ACC112 (cell line): Measurements from ENCODE around the gene LDAH.

Experiments
- H2AFZ ChIP-seq: fragments of 200-600 bp; sonication (generic); one replicate; pipeline ENCODE4 v1.6.0; 2017; ENCODE audit warnings: antibody characterized with exemption, low read length; ENCODE audit not compliant: unreplicated experiment
- H3K27ac ChIP-seq: fragments of 200-600 bp; sonication (generic); 2 replicates; pipeline ENCODE4 v1.5.1; 2014; ENCODE audit warnings: low read depth, mild to moderate bottlenecking, antibody characterized with exemption, low read length, moderate library complexity
- H3K27me3 ChIP-seq: fragments of 200-600 bp; sonication (generic); 2 replicates; pipeline ENCODE4 v1.6.1; 2014; ENCODE audit warnings: mild to moderate bottlenecking, antibody characterized with exemption, low read length, moderate library complexity, mixed read lengths; ENCODE audit not compliant: insufficient read depth
- H3K36me3 ChIP-seq: fragments of 200-600 bp; sonication (generic); 2 replicates; pipeline ENCODE4 v1.6.1; 2016; ENCODE audit warnings: mild to moderate bottlenecking, antibody characterized with exemption, low read length, moderate library complexity, mixed read lengths; ENCODE audit not compliant: insufficient read depth
- H3K4me1 ChIP-seq: fragments of 200-600 bp; sonication (generic); one replicate; pipeline ENCODE4 v1.6.1; 2016; ENCODE audit warnings: low read length, mixed read lengths; ENCODE audit not compliant: insufficient read depth, unreplicated experiment, control insufficient read depth
- H3K4me3 ChIP-seq: fragments of 200-600 bp; sonication (generic); 2 replicates; pipeline ENCODE4 v1.5.1; 2014; ENCODE audit warnings: mild to moderate bottlenecking, low read depth, low read length
- H3K79me2 ChIP-seq: fragments of 200-600 bp; sonication (generic); one replicate; pipeline ENCODE4 v1.6.0; 2016; ENCODE audit warnings: low read length; ENCODE audit not compliant: control insufficient read depth, unreplicated experiment, insufficient read depth

Gene LDAH

GRCh38 chr2:20634507-20635112, 188.3 kb downstream of the LDAH start:
- Histone ChIP-seq H3K27me3 (no peaks in the 10 kb centered on the region), H2AFZ (no peak overlapping the region), H3K79me2 (no peaks in the 10 kb centered on the region), H3K4me1 (peaks cover 16% of the 10 kb centered on the region), H3K27ac (no peak overlapping the region), H3K4me3 (no peak overlapping the region), H3K36me3 (peaks cover 6% of the 10 kb centered on the region; the same call in 1 of the 2 replicates)
